Iris pigment epithelial cell (primary cell): ENCODE results near the gene TMEM187.
"Not testable (repeated sequence)": the region's sequence is repeated elsewhere in the genome, so short reads cannot be mapped to it uniquely, and the experiment has no call there.

Experiments used
- DNase-seq: peaks from one replicate; pipeline ENCODE4 v3.0.0-alpha.2; 2011; ENCODE audit warnings: low read depth

Gene TMEM187

DNA sequence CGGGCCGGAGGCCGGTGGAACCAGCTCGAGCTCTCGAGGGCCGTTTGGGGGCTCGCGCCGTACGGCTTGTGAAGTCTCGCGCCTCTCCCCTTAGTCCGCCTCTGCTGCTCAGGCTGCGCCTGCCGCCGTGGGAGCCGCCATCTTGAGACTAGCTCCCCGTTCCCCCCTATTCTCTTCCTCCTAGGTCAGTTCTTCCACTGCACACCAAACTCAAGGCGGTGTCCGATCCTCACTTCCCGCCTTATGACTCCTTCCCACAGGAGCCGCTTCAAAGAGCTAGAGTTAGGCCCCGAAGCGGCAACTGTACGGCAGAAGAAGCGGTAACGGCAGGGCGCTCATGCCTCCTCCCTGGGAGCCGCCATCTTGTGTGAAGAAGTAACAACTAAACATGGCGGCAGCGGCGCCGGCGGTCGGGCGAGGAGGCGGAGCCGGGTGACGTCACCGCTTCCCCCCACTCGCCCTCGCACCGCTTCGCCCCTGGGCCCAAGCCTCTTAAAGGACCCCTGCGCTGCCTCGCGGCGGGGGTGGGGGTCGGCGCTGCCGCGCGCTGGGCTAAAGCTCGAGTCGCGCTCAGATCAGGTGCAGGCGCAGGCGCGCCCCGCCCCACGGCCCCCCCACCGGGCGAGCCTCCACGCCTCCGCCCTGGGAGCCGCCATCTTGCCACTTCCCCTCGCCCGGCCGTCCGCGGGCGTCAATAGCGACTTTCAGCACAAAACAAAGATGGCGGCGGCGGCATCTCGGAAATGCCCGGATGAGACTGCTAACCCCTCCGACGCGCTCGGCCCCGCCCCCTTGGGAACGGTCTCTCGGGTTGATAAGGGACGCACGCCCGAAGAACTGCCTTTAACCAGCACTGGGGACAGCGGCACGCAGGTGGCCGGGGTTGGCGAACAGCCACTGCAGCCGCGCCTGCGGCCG lies 845 bp upstream of the TMEM187 start, which contains the start of gene HCFC1:
TSS of gene HCFC1 (minus strand) at position 369 of the 918 bp plus-strand sequence. CDS start 978 bp downstream, outside the sequence.
- DNase-seq: peak; percentile 86

DNA sequence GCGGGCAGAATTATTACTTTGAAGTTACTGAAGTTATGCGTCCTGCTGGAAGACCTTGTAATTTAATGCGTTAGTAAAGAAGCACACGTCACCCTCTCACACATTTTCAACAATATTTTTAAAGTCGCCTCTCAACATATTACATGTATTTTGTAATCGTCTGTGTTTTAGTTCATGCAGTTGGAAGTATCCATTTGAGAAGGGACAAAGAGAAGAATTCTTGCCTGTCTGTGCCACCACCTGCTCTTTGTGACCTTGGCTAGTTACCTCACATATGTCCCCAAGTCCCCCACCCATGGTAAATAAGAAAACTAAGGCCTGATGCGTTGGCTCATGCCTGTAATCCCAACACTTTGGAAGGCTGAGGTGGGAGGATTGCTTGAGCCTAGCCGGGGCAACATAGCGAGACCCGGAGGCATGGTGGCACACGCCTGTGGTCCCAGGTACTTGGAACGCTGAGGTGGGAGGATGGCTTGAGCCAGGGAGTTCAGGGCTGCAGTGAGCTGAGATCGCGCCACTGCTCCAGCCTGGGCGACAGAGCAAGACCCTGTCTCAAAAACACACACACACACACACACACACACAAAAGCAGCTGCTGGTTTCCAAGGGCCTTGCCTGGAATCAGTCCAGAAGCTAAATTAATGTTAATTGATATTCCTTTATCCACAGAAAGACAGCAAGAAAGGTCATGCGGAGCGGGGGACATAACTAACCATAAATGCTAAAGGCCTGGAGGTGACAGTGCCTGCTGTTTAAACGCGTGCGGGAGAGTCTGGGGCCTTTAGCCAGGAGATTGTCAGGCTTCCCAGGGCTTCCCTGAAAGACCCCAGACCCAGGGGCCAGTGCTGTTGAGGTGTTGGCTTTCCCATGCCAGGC lies 811 bp downstream of the TMEM187 start:
- peak; percentile 36 for DNase-seq

DNA sequence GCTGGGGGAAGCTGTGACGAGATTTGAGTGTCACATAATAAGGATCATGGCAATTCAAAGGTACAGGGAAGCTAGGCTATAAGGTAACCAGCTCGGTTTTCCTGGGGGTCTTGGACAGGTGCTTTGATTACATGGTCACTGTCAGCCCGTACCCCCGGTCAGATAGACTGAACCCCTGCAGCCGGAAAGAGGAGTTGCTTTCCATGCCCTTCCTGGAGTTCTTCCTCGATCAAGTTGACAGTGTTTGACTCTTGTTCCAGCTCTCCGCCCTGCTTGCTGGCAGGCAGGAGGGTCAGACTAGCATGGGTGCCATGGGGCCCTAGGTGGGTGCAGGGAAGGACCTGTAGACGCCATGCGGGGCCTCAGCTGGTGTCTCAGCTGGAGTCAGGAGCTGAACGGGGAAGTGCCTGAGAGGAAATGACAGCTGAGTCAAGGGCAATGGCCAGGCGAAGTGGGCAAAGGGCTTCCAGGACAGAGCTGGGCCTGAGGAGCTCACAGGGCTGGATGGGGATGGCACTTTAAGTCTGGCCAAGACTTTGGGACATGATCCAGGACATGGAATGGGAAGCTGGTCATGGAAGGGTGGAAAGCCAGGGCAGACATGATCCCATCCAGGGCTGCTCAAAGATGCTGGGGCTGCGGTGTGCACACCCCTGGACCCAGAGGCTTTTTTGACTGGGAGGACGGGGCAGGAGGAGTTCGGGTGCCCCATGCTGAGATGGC lies 1.6 kb downstream of the TMEM187 start:
- no peak for DNase-seq

DNA sequence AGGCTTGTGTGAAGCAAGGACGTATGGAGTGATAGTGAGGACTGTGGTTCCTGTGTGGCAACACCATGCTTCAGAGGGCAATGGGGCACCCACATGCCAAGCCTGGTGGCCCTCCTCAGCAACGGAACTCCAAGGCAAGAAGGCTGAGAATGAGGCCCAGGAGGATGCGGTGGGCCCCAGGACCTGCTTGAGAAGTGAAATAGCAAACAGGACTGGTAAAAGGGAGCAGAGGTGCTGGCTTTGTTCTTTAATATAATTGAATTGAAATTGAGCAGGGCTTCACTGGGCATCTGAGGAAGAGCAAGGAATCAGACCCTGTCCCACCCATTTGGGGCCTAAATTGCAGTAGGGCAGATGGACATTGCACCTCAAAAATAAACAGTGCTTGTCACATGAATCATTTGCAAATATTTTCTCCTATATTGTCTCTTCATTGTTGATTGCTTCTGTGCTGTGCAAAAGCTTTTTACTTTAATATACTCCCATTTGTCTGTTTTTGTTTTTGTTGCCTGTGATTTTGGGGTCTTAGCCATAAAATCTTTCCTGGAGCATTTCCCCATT lies 2.3 kb downstream of the TMEM187 start:
- DNase-seq: no peak

DNA sequence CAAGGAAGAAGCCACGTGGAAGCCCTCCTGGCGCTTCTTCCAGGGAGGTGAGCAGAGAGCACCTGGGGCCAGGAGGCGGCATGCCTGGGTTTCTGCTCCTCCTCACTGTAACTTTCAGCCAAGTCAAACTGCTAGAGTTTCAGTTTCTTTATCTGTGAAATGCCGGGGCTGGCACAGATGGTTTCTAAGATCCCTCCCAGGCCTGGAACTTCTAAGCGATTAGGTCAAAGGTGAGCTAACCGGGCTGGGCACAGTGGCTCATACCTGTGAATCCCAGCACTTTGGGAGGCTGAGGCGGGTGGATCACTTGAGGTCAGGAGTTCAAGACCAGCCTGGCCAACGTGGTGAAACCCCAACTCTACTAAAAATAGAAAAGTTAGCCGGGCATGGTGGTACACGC lies 7.8 kb downstream of the TMEM187 start:
- DNase-seq: not testable (repeated sequence)

DNA sequence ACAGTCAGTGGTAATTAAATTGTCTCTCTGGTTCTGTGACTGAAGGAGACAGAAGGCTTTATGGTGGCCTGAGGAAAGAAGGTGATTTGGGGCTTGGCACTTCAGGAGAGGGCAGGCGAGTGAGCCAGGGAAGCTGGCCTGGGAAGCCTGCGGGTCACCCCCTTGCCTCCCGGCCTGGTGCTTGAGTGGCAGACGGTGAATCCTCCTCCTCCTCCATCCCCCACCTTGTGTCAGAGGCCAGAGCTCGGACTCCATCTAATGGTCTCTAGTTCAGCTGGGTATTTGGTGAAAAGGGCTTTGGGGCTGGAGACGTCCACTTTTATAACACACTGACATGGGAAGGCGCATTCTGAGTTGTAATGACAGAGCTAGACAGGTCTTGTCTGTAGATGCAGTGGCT lies 8.7 kb downstream of the TMEM187 start:
- no peak for DNase-seq

DNA sequence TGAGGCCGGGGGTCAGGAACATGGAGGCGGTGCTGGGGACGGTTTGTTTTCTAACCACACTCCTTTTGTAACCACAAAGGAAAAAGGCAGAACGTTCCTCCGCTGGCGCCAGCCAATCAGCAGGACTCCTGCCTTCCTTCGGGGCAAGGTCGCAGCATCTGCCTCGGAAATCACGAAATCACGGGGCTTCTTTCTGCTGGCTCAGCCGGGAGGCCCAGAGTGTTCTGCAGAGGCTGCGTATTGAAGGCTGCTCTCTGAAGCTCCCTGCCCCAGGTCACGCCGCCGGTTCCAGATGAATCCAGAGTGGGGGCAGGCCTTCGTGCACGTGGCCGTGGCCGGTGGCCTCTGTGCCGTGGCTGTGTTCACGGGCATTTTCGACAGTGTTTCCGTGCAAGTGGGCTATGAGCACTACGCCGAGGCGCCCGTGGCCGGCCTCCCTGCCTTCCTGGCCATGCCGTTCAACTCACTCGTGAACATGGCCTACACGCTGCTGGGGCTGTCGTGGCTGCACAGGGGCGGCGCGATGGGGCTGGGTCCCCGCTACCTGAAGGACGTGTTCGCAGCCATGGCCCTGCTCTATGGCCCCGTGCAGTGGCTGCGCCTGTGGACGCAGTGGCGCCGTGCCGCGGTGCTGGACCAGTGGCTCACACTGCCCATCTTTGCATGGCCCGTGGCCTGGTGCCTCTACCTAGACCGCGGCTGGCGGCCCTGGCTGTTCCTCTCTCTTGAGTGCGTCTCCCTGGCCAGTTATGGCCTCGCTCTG lies 9.4 kb downstream of the TMEM187 start:
- DNase-seq: peak; percentile 71

DNA sequence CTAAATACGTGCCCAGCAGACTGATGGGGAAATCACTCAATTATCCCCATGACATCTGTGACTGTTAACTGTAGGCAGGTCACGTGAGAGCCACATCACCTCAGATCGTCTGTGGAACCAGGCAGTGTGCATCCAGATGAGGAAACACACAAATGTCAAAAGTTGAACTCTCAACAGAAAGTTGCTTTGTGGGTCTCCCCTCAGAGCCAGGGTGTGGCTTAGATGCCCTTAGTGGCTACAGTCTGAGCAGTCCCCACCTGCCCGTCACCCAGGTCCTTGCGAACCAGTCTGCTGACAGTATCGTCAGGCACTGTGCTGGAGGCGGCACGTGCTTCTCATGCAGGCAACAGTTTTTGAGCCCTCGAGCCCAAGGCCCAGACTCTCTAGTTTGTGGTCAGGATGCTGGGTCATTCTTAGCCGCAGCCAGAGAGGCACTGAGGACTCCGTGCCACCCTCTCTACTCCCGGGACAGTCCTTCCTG lies 10.8 kb downstream of the TMEM187 start:
- no peak for DNase-seq

DNA sequence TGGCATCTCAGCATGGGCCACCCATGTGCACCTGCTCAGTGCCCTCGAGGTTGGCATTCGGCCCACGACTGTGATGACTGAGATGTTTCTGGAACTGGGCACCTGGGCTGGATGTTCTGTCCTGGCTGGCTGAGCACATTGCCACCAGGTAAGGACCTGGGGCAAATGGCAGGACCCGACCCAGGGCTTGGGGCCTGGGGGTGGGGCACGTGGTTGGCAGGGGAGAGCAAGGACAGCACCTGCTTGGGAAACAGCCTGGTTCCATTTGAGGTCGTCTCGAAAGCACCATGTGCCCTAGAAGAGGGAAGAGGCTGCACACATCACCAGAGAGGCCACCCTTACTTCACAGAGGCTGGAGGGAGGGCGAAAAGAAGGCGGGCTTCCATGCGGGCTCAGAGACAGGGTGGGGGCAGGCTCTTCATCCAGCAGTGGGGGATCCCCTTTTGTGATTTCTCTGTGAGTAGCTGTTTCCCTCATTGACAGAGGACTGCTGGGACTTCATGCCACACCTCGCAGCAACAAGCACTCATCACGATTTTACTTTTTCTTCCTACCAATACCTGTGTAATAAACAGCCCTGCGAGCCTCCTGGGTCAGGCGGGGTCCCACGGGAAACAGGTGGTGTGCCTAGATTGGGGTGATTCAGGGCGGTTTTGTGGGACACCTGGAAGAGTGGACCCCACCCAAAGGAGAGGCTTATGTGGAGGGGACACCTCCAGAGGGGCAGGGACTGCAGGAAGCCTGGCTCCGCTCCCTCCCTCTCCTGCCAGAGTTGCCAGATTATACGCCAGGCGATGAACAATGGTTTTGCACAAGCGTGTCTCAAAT lies 12.0 kb downstream of the TMEM187 start:
- no peak for DNase-seq

DNA sequence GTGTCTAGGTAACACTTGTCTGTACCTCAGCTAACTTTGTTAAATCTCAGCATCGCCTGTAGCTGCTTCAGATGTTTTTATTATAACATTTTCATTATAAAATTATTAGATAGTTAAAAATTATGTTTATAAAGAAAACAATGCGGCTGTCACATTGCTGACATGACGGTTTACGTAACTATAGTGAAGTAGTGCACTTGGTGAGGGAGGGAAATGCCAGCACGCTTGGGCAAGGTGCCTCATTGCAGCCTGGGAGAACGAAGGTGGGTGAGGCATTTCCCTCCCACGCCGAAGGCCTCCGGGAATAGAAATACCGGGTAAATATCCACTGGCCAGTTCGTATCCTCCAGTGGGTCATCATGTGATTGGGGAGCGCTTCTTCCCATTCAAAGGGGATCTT lies 15.9 kb downstream of the TMEM187 start:
- DNase-seq: no peak

DNA sequence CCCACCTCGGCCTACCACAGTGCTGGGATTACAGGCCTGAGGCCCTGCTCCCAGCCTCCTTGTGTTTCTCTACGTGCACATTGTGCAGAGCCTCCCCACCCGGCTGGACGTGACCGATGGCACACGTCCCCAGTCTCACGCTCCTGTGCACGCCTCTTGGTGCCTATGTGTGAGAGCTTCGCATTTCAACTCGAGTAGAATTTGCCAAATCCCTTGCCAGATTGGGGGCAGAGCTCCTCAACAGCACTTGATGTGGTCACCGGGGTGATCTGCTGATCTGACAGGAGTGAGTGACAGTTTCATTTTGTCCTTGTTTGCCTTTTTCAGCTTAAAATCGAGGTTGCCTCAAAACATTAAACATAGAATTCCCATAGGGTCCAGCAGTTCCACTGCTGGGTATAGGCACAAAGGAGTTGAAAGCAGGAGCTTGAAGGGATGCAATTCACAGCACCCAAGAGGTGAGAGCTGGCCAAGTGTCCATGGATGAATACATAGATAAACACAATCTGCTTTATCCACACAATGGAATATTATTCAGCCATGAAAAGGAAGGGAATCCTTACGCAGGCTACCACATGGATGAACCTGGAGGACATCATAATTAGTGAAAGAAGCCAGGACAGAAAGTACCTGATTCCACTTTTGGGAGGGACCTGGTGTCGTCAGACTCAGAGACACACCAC lies 17.6 kb downstream of the TMEM187 start:
- DNase-seq: no peak

DNA sequence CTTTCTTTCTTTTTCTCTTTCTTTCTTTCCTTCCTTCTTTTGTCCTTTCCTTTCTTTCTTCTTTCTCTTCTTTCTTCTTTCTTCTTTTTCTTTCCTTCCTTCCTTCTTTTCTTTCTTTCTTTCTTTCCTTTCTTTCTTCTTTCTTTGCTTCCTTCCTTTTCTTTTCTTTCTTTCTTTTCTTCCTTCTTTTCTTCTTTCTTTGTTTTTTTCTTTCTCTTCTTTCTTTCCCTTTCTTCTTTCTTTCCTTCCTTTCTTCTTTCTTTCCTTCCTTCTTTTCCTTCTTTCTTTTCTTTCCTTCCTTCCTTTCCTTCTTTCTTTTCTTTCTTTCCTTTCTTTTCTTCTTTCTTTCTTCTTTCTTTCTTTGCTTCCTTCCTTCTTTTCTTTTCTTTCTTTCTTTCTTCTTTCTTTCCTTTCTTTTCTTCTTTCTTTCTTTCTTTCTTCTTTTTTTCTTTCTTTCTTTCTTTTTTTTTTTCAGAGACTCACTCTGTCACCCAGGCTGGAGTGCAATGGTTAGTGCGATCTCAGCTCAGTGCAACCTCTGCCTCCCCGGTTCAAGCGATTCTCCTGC lies 18.5 kb downstream of the TMEM187 start:
- DNase-seq: no peak

DNA sequence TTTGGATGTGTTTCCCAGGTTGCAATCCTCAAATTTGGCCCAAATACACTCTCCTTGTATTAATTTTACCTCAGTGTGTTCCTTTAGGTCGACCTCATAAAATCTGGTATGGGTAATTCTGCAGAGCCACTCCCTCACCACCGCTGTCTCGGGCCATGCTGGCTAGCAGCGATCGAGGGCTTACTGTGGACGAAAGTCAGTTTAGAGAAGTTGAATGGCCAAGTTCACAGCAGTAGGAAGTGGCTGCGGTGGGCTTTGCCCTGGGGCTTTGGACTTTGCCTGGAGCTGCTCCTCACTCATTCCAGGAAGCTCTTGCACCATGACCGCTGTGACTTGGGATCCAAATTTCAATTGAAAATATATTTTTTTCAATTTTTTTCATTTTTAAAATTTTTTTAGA lies 19.6 kb downstream of the TMEM187 start:
- DNase-seq: no peak

DNA sequence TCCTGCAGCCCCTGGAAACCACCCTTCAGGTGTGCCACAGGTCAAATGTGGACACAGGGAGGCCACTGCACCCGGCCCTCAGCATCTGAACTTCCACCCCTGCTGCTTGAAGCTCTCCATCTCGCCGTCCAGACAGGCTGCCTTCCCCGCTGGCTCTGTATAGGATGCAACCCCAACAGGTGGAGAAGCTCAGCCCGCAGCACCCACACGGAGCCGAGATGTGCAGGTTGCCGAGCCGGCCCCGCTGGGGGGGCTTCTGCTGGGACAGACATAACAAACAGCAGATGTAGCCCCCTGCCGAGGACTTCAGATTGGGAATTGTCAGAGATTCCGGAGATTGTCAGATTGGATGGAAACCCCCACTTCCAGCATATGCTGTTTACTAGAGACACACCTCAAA lies 20.5 kb downstream of the TMEM187 start:
- DNase-seq: no peak

DNA sequence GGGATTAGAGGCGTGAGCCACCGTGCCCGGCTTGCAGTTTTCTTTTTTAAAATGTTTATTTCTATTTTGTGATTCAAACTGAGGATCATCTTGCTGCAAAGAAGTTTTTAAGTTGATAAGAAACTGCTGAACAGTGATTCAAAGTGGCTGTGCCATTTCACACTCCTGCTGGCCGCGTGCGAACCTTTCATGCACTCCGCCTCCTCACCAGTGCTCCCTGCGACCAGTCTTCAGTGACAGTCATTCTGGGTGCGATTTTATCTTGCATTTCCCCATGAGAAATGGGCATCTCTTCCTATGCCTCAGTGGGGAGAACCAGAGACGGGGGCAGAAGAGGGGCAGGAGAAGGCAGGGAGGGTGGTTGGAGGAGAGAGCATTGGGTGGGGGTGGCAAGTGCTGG lies 21.4 kb downstream of the TMEM187 start:
- no peak for DNase-seq

DNA sequence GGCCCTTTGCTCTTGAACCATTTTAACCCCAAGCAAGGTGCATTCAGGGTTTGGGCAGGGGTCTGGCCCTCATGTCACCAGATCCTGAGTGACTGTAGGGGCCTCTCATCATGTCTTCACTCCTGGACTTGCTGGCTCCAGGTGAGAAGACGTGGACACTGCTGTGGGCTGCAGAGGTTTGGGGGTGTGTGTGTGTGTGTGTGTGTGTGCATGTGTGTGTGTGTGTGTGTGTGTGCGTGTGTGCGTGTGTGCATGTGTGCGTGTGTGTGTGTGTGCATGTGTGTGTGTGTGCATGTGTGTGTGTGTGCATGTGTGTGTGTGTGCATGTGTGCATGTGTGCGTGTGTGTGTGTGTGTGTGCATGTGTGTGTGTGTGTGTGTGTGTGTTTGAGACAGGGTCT lies 21.8 kb downstream of the TMEM187 start:
- not testable (repeated sequence) for DNase-seq

DNA sequence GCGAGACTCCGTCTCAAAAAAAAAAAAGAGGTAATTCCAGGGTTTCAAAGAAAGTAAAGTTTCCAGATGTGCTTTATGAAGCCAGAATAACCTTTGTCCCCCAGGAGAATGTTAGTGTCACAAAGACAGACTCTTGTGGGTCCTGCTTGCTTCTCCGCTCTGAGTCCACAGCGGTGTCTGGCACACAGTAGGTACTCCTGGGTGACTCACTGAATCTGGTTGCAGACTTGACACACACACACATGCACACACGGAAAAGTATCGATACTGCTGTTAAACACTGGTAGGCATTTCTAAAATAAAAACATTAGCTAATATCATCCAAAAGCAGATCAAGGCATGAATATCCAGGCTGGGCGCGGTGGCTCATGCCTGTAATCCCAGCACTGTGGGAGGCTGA lies 22.9 kb downstream of the TMEM187 start:
- DNase-seq: no peak

DNA sequence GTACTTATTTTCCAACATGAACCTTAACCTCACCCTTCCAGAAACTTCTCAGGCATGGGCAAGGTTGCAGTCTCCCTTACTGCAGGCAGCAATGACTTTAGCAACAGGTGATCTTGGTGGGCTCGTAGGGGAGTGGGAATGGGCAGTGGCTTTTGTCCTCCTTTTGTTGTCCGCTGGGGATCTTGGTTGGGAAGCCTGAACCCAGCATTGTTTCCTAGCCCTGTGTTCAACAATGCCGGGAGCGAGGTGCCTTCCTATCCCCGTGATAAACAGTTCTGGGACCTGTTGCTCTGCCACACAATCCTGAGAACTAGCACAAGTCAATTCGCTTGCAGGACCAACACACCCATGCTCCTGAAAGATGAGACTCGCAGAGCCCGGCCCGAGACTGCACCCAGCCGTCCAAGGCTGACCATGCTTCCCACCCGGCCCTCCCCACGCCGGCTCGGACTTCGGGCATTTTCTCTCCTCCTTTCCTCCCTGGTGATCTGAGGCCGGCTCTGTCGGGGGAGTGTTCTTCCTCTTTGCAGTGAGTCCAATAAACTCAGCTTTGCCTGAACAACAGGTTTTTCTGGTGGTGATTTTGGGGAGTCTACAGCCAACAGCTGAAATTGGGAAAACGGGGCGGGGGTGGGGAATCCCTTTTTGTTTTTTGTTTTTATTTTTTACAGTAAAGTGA lies 26.9 kb downstream of the TMEM187 start:
- no peak for DNase-seq

DNA sequence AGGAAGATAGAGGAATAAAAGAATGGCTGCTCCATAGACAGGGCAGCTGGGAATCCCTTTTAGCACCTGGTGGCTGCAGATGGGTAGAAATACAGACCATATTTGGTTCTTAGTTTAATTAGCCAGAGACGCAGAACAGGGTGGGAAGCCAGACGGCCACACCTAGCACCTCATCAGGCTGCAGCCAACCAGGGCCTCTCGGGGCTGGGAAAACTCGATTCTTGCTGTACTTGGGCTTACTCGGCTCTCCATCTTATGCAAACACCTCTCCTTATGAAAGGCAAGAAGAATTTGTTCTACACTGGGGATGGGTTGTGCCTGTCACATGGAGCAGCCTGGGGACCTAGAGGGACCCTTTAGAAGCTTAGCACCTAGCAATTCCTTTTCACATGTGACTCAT lies 27.5 kb downstream of the TMEM187 start:
- DNase-seq: no peak
